NCI-H2171 treated with DMSO at 0.1 percent for 48 hours (cell line): ENCODE data around the gene MPPED1.
A peak's percentile ranks its signal among the peaks of the same experiment; 100 is the strongest.

Experiments
- DNase-seq: peaks from one replicate; lab custom pipeline; 2025; lab: John Stamatoyannopoulos, UW

Gene MPPED1

GRCh38 chr22:43393132-43393843 is 18.5 kb upstream of the MPPED1 start:
- no peak for DNase-seq

GRCh38 chr22:43393844-43394474 is 17.9 kb upstream of the MPPED1 start:
- no peak for DNase-seq

GRCh38 chr22:43395086-43395695 is 16.6 kb upstream of the MPPED1 start:
- DNase-seq: no peak

- no peak for DNase-seq
Observed at GRCh38 chr22:43396321-43396933, 15.4 kb upstream of the MPPED1 start.

GRCh38 chr22:43396934-43397457 is 14.8 kb upstream of the MPPED1 start:
- no peak for DNase-seq

GRCh38 chr22:43397766-43398165 is 14.0 kb upstream of the MPPED1 start:
- no peak for DNase-seq

- no peak for DNase-seq
Observed at GRCh38 chr22:43398246-43398645, 13.6 kb upstream of the MPPED1 start.

GRCh38 chr22:43398910-43399309 is 12.9 kb upstream of the MPPED1 start:
- no peak for DNase-seq

GRCh38 chr22:43399338-43399979 is 12.4 kb upstream of the MPPED1 start:
- no peak for DNase-seq

GRCh38 chr22:43399980-43400358 is 11.8 kb upstream of the MPPED1 start:
- no peak for DNase-seq

GRCh38 chr22:43400449-43400848 is 11.4 kb upstream of the MPPED1 start:
- no peak for DNase-seq

- no peak for DNase-seq
Observed at GRCh38 chr22:43401233-43401632, 10.6 kb upstream of the MPPED1 start.

- DNase-seq: no peak
Observed at GRCh38 chr22:43401661-43402060, 10.2 kb upstream of the MPPED1 start.

GRCh38 chr22:43402128-43402527 is 9.7 kb upstream of the MPPED1 start:
- DNase-seq: no peak

GRCh38 chr22:43404673-43405385 is 7.0 kb upstream of the MPPED1 start:
- DNase-seq: peak; percentile 61

- no peak for DNase-seq
Observed at GRCh38 chr22:43406186-43406790, 5.5 kb upstream of the MPPED1 start.

GRCh38 chr22:43407591-43407990 is 4.2 kb upstream of the MPPED1 start:
- no peak for DNase-seq

- no peak for DNase-seq
Observed at GRCh38 chr22:43408009-43408408, 3.8 kb upstream of the MPPED1 start.

GRCh38 chr22:43409046-43409445 is 2.8 kb upstream of the MPPED1 start:
- DNase-seq: no peak

- no peak for DNase-seq
Observed at GRCh38 chr22:43409800-43410199, 2.0 kb upstream of the MPPED1 start.
